NCI-H2107 (cell line): ENCODE measurements around the gene LCE3E.

Experiments used
- DNase-seq: peaks from one replicate; lab custom pipeline; 2025; lab: John Stamatoyannopoulos, UW

Gene LCE3E

GRCh38 chr1:152516082-152516481, 50.5 kb downstream of the LCE3E start:
- no peak for DNase-seq
